HCT116 (cell line): Measurements from ENCODE around the gene VAMP1. TPM values are rescaled to one million over a fixed set of nuclear protein-coding genes. Genes with fewer than 3 reads are reported as not detected.
A peak's percentile ranks its signal among the peaks of the same experiment; 100 is the strongest.

Experiments
- ATAC-seq: fragments of 200-7000 bp; cut with Tn5 transposase; 2 replicates; pipeline ENCODE4 v1.9.1; 2020; ENCODE audit warnings: mild to moderate bottlenecking, moderate library complexity
- BruUV-seq: library from RNA; stranded (reverse); fragments of 400-500 nt; replicated peaks from 2 replicates; lab custom pipeline; 2021; lab: Mats Ljungman, UMichigan
- CTCF ChIA-PET: fragments of 300-600 bp; sonication (Branson Sonifier 250); formaldehyde crosslinking; loops from one replicate; lab custom pipeline; 2021; ENCODE audit warnings: antibody characterized with exemption; lab: Charles Lee
- POLR2A ChIA-PET: fragments of 300-600, 350-600 bp; sonication (Branson Sonifier 250); formaldehyde crosslinking; loops from one replicate; lab custom pipeline; 2021; ENCODE audit warnings: antibody characterized with exemption; lab: Charles Lee
- RAD21 ChIA-PET, 2 experiments: fragments of 300-600 bp; sonication (Branson Sonifier 250); formaldehyde crosslinking; loops; one replicate each; lab custom pipeline; 2023; ENCODE audit warnings: low total read pairs in 2 of 2; ENCODE audit not compliant: uncharacterized antibody in 2 of 2, unreplicated experiment in 2 of 2, low non-redundant PET in 1 of 2; lab: Charles Lee
- DNase-seq: peaks from one replicate; pipeline ENCODE4 v3.0.0-alpha.2; 2010; ENCODE audit warnings: low read depth, low spot score
- H2AFZ ChIP-seq: fragments of 200-600 bp; shearing (Covaris generic), sonication (generic); 2 replicates; pipeline ENCODE4 v1.6.1; 2017; ENCODE audit warnings: low read depth, mixed run types, mixed read lengths, antibody characterized with exemption, low read length; ENCODE audit not compliant: poor library complexity, severe bottlenecking
- H3K27ac ChIP-seq: 2 replicates; pipeline ENCODE4 v1.5.1; 2012; ENCODE audit warnings: low read depth, low read length
- H3K27me3 ChIP-seq: fragments of 200-600 bp; sonication (generic); 2 replicates; pipeline ENCODE4 v1.6.1; 2016; ENCODE audit warnings: mixed run types, low read length, mixed read lengths; ENCODE audit not compliant: insufficient read depth
- H3K36me3 ChIP-seq, 2 experiments: fragments of 200-500 bp in 1 of 2; fragments of 200-600 bp in 1 of 2; sonication (Bioruptor generic) in 1 of 2; sonication (generic) in 1 of 2; 2 replicates each; pipeline versions ENCODE4 v1.5.1 to v1.6.1; 2014 to 2016; ENCODE audit warnings: low read length in 2 of 2, inconsistent platforms in 1 of 2, mixed read lengths in 1 of 2, mixed run types in 1 of 2; ENCODE audit not compliant: insufficient read depth in 2 of 2, control insufficient read depth in 1 of 2
- H3K4me1 ChIP-seq, 2 experiments: fragments of 200-600 bp in 1 of 2; sonication (generic) in 1 of 2; 2 replicates each; pipeline versions ENCODE4 v1.5.1 to v1.6.1; 2012 to 2017; ENCODE audit warnings: low read length in 2 of 2, inconsistent platforms in 1 of 2, mild to moderate bottlenecking in 1 of 2, mixed read lengths in 1 of 2, mixed run types in 1 of 2, moderate library complexity in 1 of 2; ENCODE audit not compliant: insufficient read depth in 2 of 2, control insufficient read depth in 1 of 2
- H3K4me2 ChIP-seq: fragments of 200-600 bp; sonication (generic); 2 replicates; pipeline ENCODE4 v1.6.1; 2017; ENCODE audit warnings: mixed run types, low read length, mixed read lengths
- H3K4me3 ChIP-seq, 2 experiments: fragments of 200-600 bp in 1 of 2; sonication (generic) in 1 of 2; replicated peaks in 1 of 2; 2 replicates each; pipeline ENCODE4 v1.5.1; 2011 to 2016; ENCODE audit warnings: low read length in 2 of 2, control low read depth in 1 of 2, low read depth in 1 of 2, mild to moderate bottlenecking in 1 of 2, mixed read lengths in 1 of 2, mixed run types in 1 of 2
- H3K79me2 ChIP-seq: fragments of 200-600 bp; sonication (generic); 2 replicates; pipeline ENCODE4 v1.6.1; 2017; ENCODE audit warnings: mild to moderate bottlenecking, mixed run types, low read length, moderate library complexity, mixed read lengths; ENCODE audit not compliant: insufficient read depth
- H3K9ac ChIP-seq: fragments of 200-600 bp; sonication (generic); 2 replicates; pipeline ENCODE4 v1.6.1; 2016; ENCODE audit warnings: low read length, mixed read lengths
- H3K9me2 ChIP-seq: fragments of 200-600 bp; sonication (generic), shearing (Covaris generic); 2 replicates; pipeline ENCODE4 v1.6.1; 2017; ENCODE audit warnings: mixed run types, mild to moderate bottlenecking, moderate library complexity; ENCODE audit not compliant: insufficient read depth
- H3K9me3 ChIP-seq, 2 experiments: fragments of 200-500 bp in 1 of 2; fragments of 200-600 bp in 1 of 2; sonication (Bioruptor generic) in 1 of 2; sonication (generic) in 1 of 2; 2 replicates each; pipeline ENCODE4 v1.6.1; 2014 to 2017; ENCODE audit warnings: low read length in 2 of 2, mixed read lengths in 2 of 2, inconsistent platforms in 1 of 2, low read depth in 1 of 2, mild to moderate bottlenecking in 1 of 2, mixed run types in 1 of 2, moderate library complexity in 1 of 2; ENCODE audit not compliant: control insufficient read depth in 1 of 2, insufficient read depth in 1 of 2
- H4K20me1 ChIP-seq: fragments of 200-600 bp; sonication (generic), shearing (Covaris generic); 2 replicates; pipeline ENCODE4 v1.6.1; 2017; ENCODE audit warnings: mixed run types, mild to moderate bottlenecking, moderate library complexity; ENCODE audit not compliant: insufficient read depth
- CBX3 ChIP-seq: IDR thresholded peaks from 2 replicates; pipeline ENCODE4 v1.6.1; 2012; ENCODE audit warnings: low read depth
- EGR1 ChIP-seq: IDR thresholded peaks from 2 replicates; pipeline ENCODE4 v1.6.1; 2012; ENCODE audit warnings: low read depth
- ELF1 ChIP-seq: IDR thresholded peaks from 2 replicates; pipeline ENCODE4 v1.6.1; 2012; ENCODE audit warnings: low read depth, borderline replicate concordance
- EZH2 ChIP-seq: fragments of 200-600 bp; sonication (generic); IDR thresholded peaks from 2 replicates; pipeline ENCODE4 v1.6.1; 2017; ENCODE audit warnings: antibody characterized with exemption, mixed run types
- EZH2phosphoT487 ChIP-seq: fragments of 200-600 bp; IDR thresholded peaks from 2 replicates; pipeline ENCODE4 v1.6.1; 2018; ENCODE audit warnings: antibody characterized with exemption, borderline replicate concordance
- FOSL1 ChIP-seq: IDR thresholded peaks from 2 replicates; pipeline ENCODE4 v1.6.1; 2012; ENCODE audit warnings: low read depth
- MAX ChIP-seq: IDR thresholded peaks from 2 replicates; pipeline ENCODE4 v1.6.1; 2012
- POLR2AphosphoS5 ChIP-seq: IDR thresholded peaks from 2 replicates; pipeline ENCODE4 v1.6.1; 2011; ENCODE audit warnings: mild to moderate bottlenecking, low read depth, low read length, moderate library complexity
- RAD21 ChIP-seq: IDR thresholded peaks from 2 replicates; pipeline ENCODE4 v1.6.1; 2012; ENCODE audit warnings: low read depth, mild to moderate bottlenecking
- SIN3A ChIP-seq: IDR thresholded peaks from 2 replicates; pipeline ENCODE4 v1.6.1; 2012; ENCODE audit warnings: low read depth
- SP1 ChIP-seq: IDR thresholded peaks from 2 replicates; pipeline ENCODE4 v1.6.1; 2012; ENCODE audit warnings: low read depth
- SRF ChIP-seq: IDR thresholded peaks from 2 replicates; pipeline ENCODE4 v1.6.1; 2012; ENCODE audit warnings: low read depth
- TCF7L2 ChIP-seq: IDR thresholded peaks from 2 replicates; pipeline ENCODE4 v1.7.0; 2011; ENCODE audit warnings: borderline replicate concordance, inconsistent platforms; ENCODE audit not compliant: insufficient read depth, insufficient read length; ENCODE audit errors: extremely low read depth
- YY1 ChIP-seq: IDR thresholded peaks from 2 replicates; pipeline ENCODE4 v1.6.1; 2011; ENCODE audit warnings: low read length, low read depth, moderate library complexity, mild to moderate bottlenecking; ENCODE audit not compliant: insufficient replicate concordance; ENCODE audit errors: extremely low read depth
- ZBTB33 ChIP-seq: IDR thresholded peaks from 2 replicates; pipeline ENCODE4 v1.6.1; 2011; ENCODE audit warnings: mild to moderate bottlenecking, low read length, moderate library complexity; ENCODE audit not compliant: insufficient replicate concordance; ENCODE audit errors: extremely low read depth
- ZFX ChIP-seq: fragments of 450-650 bp; IDR thresholded peaks from 2 replicates; pipeline ENCODE4 v1.6.1; 2017
- ZNF274 ChIP-seq: fragments of 200-500 bp; sonication (Bioruptor generic); IDR thresholded peaks from 2 replicates; pipeline ENCODE4 v1.6.1; 2014; ENCODE audit warnings: mild to moderate bottlenecking, low read depth, low read length, inconsistent platforms
- intact Hi-C: fragments of 100-400 bp; cut with micrococcal nuclease; formaldehyde crosslinking; loops from 2 replicates; pipeline ENCODE4 v1.10.0; 2022
- total RNA-seq: library from RNA; stranded (reverse); gene quantifications from one replicate; pipeline ENCODE4 v1.2.1, GENCODE V29; 2021; ENCODE audit not compliant: unreplicated experiment
- TF ChIP-seq, protein P1 (sequence below): IDR thresholded peaks from 2 replicates; pipeline ENCODE4 v1.6.1; 2012

The VAMP1 gene
- total RNA-seq, 1 experiment from 2014 or later = 12.1 TPM

DNA sequence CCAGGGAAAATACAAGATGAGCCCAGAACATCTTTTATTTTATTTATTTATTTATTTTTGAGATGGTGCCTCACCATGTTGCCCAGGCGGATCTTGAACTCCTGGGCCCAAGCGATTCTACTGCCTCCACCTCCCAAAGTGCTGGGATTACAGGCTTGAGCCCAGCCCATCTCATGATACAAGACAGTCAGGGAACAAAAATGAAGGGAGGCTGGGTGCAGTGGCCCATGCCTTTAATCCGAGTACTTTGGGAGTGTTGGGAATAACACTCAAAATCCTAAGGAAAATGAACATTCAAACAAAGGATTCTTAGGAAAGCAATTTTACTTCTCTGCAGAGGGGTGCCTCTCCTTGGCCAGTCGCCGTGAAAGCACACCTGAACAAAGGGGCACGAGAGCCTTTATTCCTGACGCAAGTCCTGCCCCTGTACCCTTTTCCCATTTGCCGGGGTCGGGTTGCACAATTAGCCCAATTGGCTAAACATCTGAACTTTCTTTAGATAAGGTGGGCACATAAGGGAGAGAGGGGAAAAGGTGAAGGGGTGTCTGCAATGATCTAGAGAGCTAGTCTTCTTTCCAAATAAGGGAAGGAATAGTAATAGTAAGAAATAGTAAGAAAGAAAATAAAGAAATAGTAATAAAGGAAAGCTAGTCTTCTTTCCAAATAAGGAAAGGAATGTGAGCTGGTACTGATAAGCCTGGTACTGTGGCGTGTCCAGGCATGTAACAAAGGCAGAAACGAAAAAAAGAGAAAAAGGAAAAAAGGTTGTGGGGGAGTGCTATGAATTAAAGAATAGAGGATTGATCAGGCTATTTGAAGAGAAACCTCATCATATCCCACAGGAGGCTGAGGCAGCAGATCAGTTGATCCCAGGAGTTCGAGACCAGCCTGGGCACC, 36.9 kb upstream of the VAMP1 start:
- peaks cover 23 to 52% of the 10 kb centered on the region in 2 experiments for H3K36me3 ChIP-seq
- no peak for DNase-seq
- POLR2A ChIA-PET = no interaction called here
- no TSS peak for BruUV-seq
- CTCF ChIA-PET = no interaction called here
- no peaks in the 10 kb centered on the region for H3K27me3 ChIP-seq
- peaks cover 12 to 14% of the 10 kb centered on the region in 2 experiments for H3K4me1 ChIP-seq
- no peaks in the 10 kb centered on the region for H3K9me2 ChIP-seq
- TF ChIP-seq EGR1 = no peak
- TF ChIP-seq ZFX = no peak
- TF ChIP-seq SP1 = no peak
- TF ChIP-seq SRF = 0 out of 2 replicates have a peak, but pooled peaks have one; percentile 13
- no peak for TF ChIP-seq FOSL1
- peak overlapping the region; percentile 25; the same call in 1 of the 2 replicates for H3K27ac ChIP-seq
- RAD21 ChIA-PET = no interaction called here
- ATAC-seq = peak; percentile 58
- intact Hi-C loops = no loop called here
- no peak overlapping the region for H3K9ac ChIP-seq
- H3K79me2 ChIP-seq = peaks cover 88% of the 10 kb centered on the region
- no peaks in the 10 kb centered on the region for H4K20me1 ChIP-seq
- H3K4me2 ChIP-seq = no peak overlapping the region
- no peaks in the 10 kb centered on the region for H3K9me3 ChIP-seq
- H2AFZ ChIP-seq = no peak overlapping the region
- H3K4me3 ChIP-seq = no peak overlapping the region

- intact Hi-C loops = no loop called here
- Histone ChIP-seq H3K79me2 (peaks cover 98% of the 10 kb centered on the region), H3K36me3 (peaks cover 34 to 65% of the 10 kb centered on the region in 2 experiments), H3K4me1 (peaks cover 0 to 2% of the 10 kb centered on the region in 2 experiments; a peak in 1 of 4 replicates), H4K20me1 (no peaks in the 10 kb centered on the region), H3K27ac (no peak overlapping the region), H3K9me2 (no peaks in the 10 kb centered on the region), H3K4me2 (no peak overlapping the region), H3K4me3 (no peak overlapping the region), H3K27me3 (no peaks in the 10 kb centered on the region), H3K9ac (no peak overlapping the region), H3K9me3 (no peaks in the 10 kb centered on the region), H2AFZ (no peak overlapping the region)
- TF ChIP-seq ZBTB33 (no peak), ELF1 (no peak), CBX3 (no peak), EZH2 (no peak), SIN3A (no peak), ZFX (no peak), EZH2phosphoT487 (no peak), SP1 (no peak), SRF (no peak), MAX (no peak), TCF7L2 (no peak), FOSL1 (no peak), YY1 (no peak), ZNF274 (no peak), POLR2AphosphoS5 (no peak), RAD21 (no peak)
- TF ChIP-seq, protein P1, sequence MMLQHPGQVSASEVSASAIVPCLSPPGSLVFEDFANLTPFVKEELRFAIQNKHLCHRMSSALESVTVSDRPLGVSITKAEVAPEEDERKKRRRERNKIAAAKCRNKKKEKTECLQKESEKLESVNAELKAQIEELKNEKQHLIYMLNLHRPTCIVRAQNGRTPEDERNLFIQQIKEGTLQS = no peak
- ChIA-PET POLR2A (interaction anchor here (1.2 kb wide), 1 partner anchor 34 kb away, joined by 3 read pairs; the partner anchor contains the start of gene GAPDH), CTCF (no interaction called here), RAD21 (no interaction called here)
- BruUV-seq = no TSS peak
- no peak for ATAC-seq
- no peak for DNase-seq
These were observed 30.0 kb upstream of the VAMP1 start for GRCh38 chr12:6500466-6500865.
